ENCODE results near the gene FXYD6.

DNA sequence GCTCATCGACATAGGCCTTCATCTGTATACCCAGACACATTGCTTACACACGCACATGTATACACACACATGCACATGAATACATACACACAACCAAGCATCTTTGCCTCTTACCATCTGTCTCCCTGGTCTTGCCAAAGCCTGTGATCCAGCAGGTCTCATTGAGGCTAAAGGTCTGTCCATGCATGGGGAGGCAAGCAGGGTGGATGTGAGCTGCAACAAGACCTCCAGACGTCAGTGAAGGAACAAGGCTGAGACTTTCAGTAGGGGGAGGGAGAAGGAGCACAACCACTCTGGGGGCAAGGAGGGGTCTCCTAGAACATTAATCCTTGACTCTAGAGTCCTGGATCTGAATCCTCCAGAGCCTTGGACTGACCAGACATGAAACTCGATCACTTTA is 29.1 kb upstream of the FXYD6 start:
- TF ChIP-seq EGR1 (IDR thresholded peaks at IDR 0.05; ENCODE audit: borderline replicate concordance, low read depth, low read length) (no peak), CTCF (IDR thresholded peaks at IDR 0.05; ENCODE audit: control extremely low read depth in 1 of 3, insufficient read depth in 1 of 3, low read depth in 1 of 3, low read length in 3 of 3) (no peak), EP300 (IDR thresholded peaks at IDR 0.05; ENCODE audit: borderline replicate concordance in 1 of 2, low read depth in 2 of 2, low read length in 2 of 2) (no peak), FOSL1 (IDR thresholded peaks at IDR 0.05; ENCODE audit: insufficient read depth, low read depth, low read length) (no peak), CHD2 (IDR thresholded peaks at IDR 0.05; ENCODE audit: low read length) (no peak), GABPA (IDR thresholded peaks at IDR 0.05; ENCODE audit: borderline replicate concordance, insufficient read depth, low read length) (no peak)
